ENCODE data around the gene RUBCN.
A peak's percentile ranks its signal among the peaks of the same experiment; 100 is the strongest.
"Not testable (repeated sequence)": the region's sequence is repeated elsewhere in the genome, so short reads cannot be mapped to it uniquely, and the experiment has no call there.

RUBCN gene

GRCh38 chr3:197736010-197736490, 654 bp downstream of the RUBCN start (continued):
- TF ChIP-seq ZNF280D (tag by site-specific recombination; IDR thresholded peaks at IDR 0.05) (no peak), ZNF366 (tag by site-specific recombination; conservative IDR thresholded peaks at IDR 0.05) (0 out of 2 replicates have a peak, but pooled peaks have one; percentile 16), PRDM1 (tag by site-specific recombination; IDR thresholded peaks at IDR 0.05) (peak; percentile 73), ZNF23 (tag by site-specific recombination; IDR thresholded peaks at IDR 0.05; ENCODE audit: borderline replicate concordance) (no peak), ZSCAN30 (tag by site-specific recombination; IDR thresholded peaks at IDR 0.05) (no peak), ZBTB17 (tag by site-specific recombination; IDR thresholded peaks at IDR 0.05) (peak; percentile 67)

GRCh38 chr3:197734667-197735318, 1.9 kb downstream of the RUBCN start:
- CTCF ChIA-PET: interaction anchor here (0.6 kb wide), 1 partner anchor 172 kb away, joined by 4 read pairs; no protein-coding TSS in a partner anchor
- H3K27ac ChIP-seq (ENCODE audit: extremely low read depth, low read depth, low read length): no peak overlapping the region
- POLR2A ChIA-PET: no interaction called here
- no peaks in the 10 kb centered on the region for H3K4me1 ChIP-seq (ENCODE audit: control insufficient read depth, insufficient read depth, low read length)
- H3K9me3 ChIP-seq (ENCODE audit: control insufficient read depth, insufficient read depth, low read depth, low read length): no peaks in the 10 kb centered on the region
- H3K4me3 ChIP-seq (ENCODE audit: low read depth, low read length): no peak overlapping the region
- no peaks in the 10 kb centered on the region for H3K36me3 ChIP-seq (ENCODE audit: control insufficient read depth in 2 of 2, insufficient read depth in 1 of 2, low read length in 2 of 2)
- no peak for TF ChIP-seq ZXDB (tag by site-specific recombination; IDR thresholded peaks at IDR 0.05)
- TF ChIP-seq FEZF1 (tag by site-specific recombination; IDR thresholded peaks at IDR 0.05): no peak
- no peak for TF ChIP-seq ZNF645 (tag by site-specific recombination; IDR thresholded peaks at IDR 0.05)
- TF ChIP-seq ZNF10 (tag by site-specific recombination; IDR thresholded peaks at IDR 0.05): no peak
- TF ChIP-seq ZNF114 (tag by site-specific recombination; IDR thresholded peaks at IDR 0.05): no peak

GRCh38 chr3:197733042-197733441, 3.7 kb downstream of the RUBCN start:
- CTCF ChIA-PET: interaction anchor here (0.6 kb wide), 1 partner anchor 99 kb away, joined by 5 read pairs; no protein-coding TSS in a partner anchor
- POLR2A ChIA-PET: no interaction called here
- TF ChIP-seq GLI4 (tag by site-specific recombination; IDR thresholded peaks at IDR 0.05) (no peak), ZSCAN23 (tag by site-specific recombination; IDR thresholded peaks at IDR 0.05) (no peak), ZNF521 (tag by site-specific recombination; IDR thresholded peaks at IDR 0.05) (no peak), ZNF366 (tag by site-specific recombination; conservative IDR thresholded peaks at IDR 0.05) (no peak), ZBTB11 (tag by site-specific recombination; conservative IDR thresholded peaks at IDR 0.05; ENCODE audit: low read depth) (no peak), ZNF175 (tag by site-specific recombination; IDR thresholded peaks at IDR 0.05) (no peak)
- no peak overlapping the region for H3K4me3 ChIP-seq (ENCODE audit: low read depth, low read length)
- no peaks in the 10 kb centered on the region for H3K4me1 ChIP-seq (ENCODE audit: control insufficient read depth, insufficient read depth, low read length)
- H3K36me3 ChIP-seq (ENCODE audit: control insufficient read depth in 2 of 2, insufficient read depth in 1 of 2, low read length in 2 of 2): no peaks in the 10 kb centered on the region
- H3K9me3 ChIP-seq (ENCODE audit: control insufficient read depth, insufficient read depth, low read depth, low read length): no peaks in the 10 kb centered on the region
- H3K27ac ChIP-seq (ENCODE audit: extremely low read depth, low read depth, low read length): no peak overlapping the region

- H3K27ac ChIP-seq (ENCODE audit: extremely low read depth, low read depth, low read length); POLR2A ChIA-PET; CTCF ChIA-PET; H3K9me3 ChIP-seq (ENCODE audit: control insufficient read depth, insufficient read depth, low read depth, low read length); H3K36me3 ChIP-seq (ENCODE audit: control insufficient read depth in 2 of 2, insufficient read depth in 1 of 2, low read length in 2 of 2); H3K4me3 ChIP-seq (ENCODE audit: low read depth, low read length); H3K4me1 ChIP-seq (ENCODE audit: control insufficient read depth, insufficient read depth, low read length): not testable (repeated sequence)
Measured at GRCh38 chr3:197731483-197731882, 5.2 kb downstream of the RUBCN start.

GRCh38 chr3:197730770-197731169, 5.9 kb downstream of the RUBCN start:
- H3K9me3 ChIP-seq (ENCODE audit: control insufficient read depth, insufficient read depth, low read depth, low read length); H3K27ac ChIP-seq (ENCODE audit: extremely low read depth, low read depth, low read length); H3K4me1 ChIP-seq (ENCODE audit: control insufficient read depth, insufficient read depth, low read length); H3K36me3 ChIP-seq (ENCODE audit: control insufficient read depth in 2 of 2, insufficient read depth in 1 of 2, low read length in 2 of 2); H3K4me3 ChIP-seq (ENCODE audit: low read depth, low read length); CTCF ChIA-PET: not testable (repeated sequence)
- POLR2A ChIA-PET: interaction anchor here (0.7 kb wide), 1 partner anchor 11 kb away, joined by 3 read pairs; no protein-coding TSS in a partner anchor
